ENCODE results near the gene PGPEP1.

DNA sequence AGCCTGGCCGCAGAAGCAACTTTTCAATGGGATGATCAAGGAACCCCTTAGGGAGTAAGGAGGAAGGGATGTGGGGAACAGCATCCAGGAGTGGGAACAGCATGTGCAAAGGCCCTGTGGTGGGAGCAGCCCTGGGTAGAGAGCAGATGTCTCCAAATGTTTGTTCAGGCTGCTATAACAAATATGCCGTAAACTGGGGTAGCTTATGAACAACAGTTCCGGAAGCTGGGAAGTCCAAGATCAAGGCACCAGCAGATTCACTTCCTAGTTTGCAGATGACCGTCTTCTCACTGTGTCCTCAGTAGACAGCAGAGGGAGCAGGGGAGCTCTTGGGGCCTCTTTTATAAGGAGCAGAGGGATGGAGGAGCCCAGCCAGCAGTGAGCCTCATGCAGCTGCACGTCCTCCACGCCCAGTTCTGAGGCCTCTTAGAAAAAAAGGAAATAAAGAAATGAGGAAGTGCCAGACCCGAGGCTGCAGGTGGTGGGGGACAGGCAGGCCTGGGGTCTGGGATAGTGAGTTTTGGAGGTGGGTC lies 61.2 kb downstream of the PGPEP1 start:
- no peak for TF ChIP-seq POLR2AphosphoS5 (IDR thresholded peaks at IDR 0.05; ENCODE audit: low read depth, low read length)
- TF ChIP-seq SIN3A (IDR thresholded peaks at IDR 0.05; ENCODE audit: borderline replicate concordance, insufficient read depth, low read length) = no peak
- TF ChIP-seq, protein P1, sequence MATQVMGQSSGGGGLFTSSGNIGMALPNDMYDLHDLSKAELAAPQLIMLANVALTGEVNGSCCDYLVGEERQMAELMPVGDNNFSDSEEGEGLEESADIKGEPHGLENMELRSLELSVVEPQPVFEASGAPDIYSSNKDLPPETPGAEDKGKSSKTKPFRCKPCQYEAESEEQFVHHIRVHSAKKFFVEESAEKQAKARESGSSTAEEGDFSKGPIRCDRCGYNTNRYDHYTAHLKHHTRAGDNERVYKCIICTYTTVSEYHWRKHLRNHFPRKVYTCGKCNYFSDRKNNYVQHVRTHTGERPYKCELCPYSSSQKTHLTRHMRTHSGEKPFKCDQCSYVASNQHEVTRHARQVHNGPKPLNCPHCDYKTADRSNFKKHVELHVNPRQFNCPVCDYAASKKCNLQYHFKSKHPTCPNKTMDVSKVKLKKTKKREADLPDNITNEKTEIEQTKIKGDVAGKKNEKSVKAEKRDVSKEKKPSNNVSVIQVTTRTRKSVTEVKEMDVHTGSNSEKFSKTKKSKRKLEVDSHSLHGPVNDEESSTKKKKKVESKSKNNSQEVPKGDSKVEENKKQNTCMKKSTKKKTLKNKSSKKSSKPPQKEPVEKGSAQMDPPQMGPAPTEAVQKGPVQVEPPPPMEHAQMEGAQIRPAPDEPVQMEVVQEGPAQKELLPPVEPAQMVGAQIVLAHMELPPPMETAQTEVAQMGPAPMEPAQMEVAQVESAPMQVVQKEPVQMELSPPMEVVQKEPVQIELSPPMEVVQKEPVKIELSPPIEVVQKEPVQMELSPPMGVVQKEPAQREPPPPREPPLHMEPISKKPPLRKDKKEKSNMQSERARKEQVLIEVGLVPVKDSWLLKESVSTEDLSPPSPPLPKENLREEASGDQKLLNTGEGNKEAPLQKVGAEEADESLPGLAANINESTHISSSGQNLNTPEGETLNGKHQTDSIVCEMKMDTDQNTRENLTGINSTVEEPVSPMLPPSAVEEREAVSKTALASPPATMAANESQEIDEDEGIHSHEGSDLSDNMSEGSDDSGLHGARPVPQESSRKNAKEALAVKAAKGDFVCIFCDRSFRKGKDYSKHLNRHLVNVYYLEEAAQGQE (IDR thresholded peaks at IDR 0.05; ENCODE audit: insufficient read depth in 1 of 2, low read depth in 2 of 2, low read length in 2 of 2) = no peak

All from PFSK-1 (cell line).